Stimulated activated CD4-positive, alpha-beta T cell treated with anti-CD3 and anti-CD28 coated beads, Interleukin-12 subunit alpha, Interleukin-12 subunit beta, amount 100 ng/mL, for 4 hours (primary cell): ENCODE results near the gene PKLR.
"Not testable (repeated sequence)": the region's sequence is repeated elsewhere in the genome, so short reads cannot be mapped to it uniquely, and the experiment has no call there.

Experiments used
- DNase-seq: peaks from one replicate; pipeline ENCODE4 v3.0.0-alpha.2; 2020

PKLR gene

DNA sequence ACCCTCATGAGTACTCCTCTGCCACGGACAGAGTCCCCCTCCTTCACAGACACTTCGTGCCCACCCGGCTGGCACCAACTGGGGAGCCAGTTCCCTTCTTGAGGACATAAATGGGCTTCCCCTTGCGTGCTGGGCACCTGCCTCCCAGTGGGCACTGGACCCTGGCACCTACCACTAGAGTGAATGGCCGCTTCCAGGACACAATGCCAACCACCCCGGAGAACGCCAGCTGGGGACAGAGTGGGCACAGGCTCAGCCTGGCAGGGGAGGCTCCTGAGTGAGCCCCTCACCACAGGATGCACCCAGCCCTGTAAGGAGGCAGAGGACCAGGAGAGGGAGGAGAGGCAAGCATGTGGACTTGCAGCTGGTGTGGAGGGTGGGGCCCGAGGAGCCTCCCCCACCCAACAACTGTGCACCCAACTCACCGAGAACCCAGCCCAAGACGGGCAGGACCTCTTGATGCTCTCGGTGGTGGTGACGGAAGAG lies 47.0 kb downstream of the PKLR start:
- no peak for DNase-seq

DNA sequence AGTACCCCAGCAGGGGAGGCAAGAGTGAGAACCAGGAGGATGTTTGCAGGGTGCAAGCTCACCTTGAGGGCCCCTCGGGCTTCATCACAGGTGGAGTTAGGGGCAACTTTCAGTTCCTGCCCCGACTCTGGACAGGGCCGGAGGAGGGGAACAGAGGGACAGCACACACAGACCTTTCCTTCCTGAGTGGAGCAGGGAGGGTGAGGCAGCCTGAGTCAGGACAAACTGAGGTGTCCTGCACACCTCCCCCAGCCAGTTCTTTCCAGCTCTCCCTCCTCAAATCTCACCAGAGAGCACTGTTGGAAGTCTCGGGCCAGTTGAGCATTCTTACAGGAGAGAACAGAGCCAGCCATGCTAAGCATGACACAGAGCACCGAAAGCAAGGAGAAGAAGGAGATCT lies 47.4 kb downstream of the PKLR start:
- DNase-seq: no peak

DNA sequence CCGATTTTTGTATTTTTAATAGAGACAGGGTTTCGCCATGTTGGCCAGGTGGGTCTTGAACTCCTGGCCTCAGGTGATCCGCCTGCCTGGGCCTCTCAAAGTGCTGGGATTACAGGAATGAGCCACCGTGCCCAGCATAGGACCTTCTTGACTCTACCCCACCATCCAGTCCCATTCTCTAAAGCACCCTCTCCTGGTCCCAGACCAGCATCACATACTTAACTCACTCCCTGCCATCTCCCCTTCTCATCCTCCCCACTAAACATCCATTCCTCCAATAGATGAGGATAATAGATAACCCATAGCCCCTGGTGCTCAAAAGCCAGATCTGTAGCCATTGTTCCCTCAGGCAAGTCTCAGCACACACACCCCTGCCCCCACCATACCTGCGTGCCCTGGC lies 48.0 kb downstream of the PKLR start:
- no peak for DNase-seq

DNA sequence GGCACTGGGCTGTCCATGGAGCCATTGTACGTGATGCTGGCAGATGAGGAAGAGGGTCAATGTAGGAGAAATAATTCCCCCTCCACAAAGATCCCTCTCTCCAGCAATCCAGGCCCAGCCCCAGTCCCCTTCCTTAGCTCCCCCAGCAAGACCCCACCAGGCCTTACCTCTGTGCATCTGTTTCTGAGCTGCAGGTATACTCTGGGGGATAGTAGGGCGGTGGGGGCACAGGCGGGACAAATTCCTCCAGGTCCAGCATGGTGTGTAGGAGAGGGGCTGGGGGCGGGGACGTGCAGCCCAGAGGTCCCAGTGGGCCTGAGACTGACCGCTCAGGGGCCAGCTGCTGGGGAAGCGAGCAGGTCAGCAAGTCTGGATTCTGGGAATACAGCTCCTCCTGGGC lies 49.7 kb downstream of the PKLR start:
- no peak for DNase-seq

DNA sequence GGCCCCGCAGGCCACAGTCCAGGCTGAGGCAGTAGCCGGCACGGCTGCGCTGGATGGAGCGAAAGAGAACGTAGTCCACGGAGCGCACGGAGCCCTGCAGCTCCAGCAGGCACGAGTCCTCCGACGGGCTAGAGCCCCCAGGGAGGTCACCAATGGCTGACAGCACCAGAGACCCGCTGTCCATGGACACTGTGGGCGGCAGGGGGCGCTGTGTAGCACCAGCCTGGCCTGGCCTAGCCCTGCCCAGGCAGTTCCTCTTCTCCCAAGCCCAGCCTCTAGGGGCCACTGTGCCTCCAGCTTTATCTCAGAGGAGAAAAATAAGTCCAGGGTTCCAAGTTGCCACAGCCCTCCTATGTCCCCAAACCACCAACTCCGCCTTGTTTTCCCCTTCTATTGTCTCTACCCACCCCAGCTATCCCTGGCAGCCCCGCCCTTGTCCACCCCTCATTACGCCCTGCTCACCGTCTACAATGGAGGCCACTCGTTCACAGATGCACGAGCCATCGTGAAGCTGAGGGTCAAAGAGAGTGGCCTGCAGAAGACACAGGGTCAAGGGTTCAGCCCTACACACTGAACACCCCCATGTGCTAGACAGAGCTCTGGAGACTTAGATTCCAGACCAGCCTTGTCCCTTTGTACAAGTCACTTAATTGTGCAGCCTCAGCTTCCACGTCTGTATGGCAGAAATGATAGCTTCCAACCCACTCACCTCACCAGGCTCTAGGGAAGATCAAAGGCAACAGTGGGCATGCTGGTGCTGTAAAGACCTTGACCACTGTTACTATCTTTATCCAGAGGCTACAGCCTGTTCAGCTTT lies 50.4 kb downstream of the PKLR start:
- DNase-seq: peak; percentile 98

DNA sequence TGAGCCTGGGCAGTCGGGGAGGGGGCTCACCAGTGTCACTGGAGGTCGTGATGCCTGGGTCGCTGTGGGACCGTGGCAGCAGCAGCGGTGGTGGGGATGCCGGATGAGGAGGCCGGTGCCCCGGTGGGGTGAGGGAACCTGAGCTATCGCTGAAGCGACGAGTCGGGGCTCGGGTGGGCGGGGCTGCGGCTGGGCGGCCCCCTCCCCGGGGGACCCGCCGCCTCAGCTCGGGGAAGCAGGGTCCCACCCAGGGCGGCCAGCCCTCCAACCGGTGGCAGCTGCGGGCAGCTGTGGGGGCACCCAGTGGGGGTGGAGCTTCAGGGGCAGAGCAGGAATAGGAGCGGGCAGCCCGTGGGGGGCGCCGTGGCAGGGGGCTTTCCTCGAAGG lies 51.0 kb downstream of the PKLR start:
- no peak for DNase-seq

DNA sequence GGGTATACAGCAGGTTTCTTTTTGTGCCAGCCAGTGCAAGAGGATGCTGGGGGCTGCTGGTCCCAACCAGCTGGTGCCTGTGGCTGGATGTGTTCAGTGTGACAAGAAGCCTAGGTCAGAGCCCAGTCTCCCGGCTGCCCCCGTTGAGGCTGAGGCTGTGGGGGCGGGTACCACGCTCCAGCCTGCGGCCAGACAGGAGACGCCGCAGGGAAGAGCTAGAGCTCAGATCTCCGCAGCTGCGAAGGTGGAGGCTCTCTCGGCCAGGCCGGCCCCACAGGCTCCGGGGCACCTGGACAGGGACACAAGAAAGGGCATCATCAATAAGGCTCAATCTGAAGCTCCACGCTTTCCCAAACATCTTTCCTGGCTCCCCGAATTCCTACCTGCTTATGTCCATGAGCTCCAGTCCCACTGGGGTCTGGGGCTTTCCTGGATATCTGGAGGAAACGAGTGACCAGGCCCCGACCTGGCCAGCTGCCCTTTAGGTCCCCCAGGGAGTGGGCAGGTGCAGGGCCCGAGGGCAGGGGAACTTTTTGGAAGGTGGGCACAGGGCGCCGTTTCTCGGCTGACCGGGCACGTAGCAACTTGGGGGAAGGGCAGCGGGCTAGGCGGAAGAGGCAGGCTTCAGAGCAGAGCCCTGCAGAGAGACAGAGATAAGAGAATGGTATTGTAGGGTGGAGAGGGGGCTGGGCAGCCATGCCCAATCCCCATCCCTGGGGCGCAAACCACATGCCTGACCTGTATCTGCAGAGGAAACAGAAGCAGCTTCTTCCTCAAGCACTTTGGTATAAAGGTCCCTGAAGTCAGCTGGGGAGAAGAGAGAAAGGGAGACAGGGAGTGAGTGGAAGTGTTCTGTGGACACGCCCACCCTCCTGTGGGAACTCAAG lies 53.3 kb downstream of the PKLR start:
- no peak for DNase-seq

DNA sequence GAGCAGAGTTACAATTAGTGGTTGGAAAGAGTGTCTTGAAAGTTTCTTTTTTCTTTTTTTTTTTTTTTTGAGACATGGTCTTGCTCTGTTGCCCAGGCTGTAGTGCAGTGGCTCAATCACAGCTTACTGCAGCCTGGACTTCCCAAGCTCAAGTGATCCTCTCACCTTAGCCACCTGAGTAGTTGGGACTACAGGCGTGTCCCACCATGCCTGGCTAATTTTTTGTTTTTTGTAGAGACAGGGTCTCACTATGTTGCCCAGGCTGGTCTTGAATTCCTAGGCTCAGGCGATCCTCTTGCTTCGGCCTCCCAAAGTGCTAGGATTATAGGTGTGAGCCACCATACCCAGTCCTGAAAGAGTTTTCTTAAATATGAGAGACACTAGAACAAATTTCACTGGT lies 54.4 kb downstream of the PKLR start:
- DNase-seq: not testable (repeated sequence)

DNA sequence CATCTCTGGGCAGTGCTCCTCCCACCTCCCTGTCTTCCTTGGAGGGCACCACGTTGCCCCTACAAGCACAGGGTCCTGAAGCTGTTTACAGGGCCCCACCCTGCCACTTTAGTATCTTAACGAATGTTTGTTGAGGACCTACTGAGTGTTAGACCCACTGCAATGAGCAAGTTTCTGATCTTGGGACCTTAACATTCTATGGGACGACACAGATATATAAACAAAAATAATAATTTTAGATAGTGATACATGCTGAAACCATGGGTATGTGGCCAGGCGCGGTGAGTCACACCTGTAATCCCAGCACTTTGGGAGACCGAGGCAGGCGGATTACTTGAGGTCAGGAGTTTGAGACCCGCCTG lies 56.1 kb downstream of the PKLR start:
- no peak for DNase-seq

DNA sequence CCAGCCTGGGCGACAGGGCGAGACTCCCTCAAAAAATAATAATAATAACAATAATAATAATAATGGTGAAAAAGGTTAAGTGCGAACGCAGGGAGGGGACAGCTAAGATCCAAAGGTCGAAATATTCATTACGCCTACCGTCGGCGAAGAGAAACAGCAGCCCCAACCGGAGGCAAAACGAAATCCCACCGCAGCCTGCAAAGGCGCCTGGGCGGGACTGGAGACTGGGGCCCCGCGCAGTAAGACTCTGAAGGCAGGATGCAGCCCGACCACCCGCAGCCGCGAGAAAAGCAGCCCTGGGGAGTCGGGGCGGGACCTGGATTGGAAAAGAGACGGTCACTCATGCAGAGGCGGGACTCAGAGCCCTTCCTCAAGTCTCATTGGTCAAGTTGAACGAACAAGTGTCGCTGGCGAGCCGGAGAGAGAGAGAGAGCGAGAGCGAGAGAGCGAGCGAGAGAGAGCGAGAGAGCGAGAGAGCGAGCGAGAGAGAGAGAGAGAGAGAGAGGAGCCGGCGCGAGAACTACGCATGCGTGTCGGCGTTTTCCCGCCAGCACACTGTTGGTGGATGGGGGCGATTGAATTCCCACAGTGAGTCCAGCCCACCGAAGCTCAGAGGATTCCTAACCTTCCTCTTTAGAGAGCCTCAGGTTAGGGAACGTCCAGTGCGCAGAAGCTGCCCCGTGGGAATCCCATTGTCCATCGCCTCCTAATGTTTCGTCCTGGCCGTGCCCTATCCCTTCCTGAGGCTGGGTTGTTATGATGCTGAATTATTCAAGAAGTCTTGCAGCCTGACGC lies 56.7 kb downstream of the PKLR start:
- peak; percentile 82 for DNase-seq

DNA sequence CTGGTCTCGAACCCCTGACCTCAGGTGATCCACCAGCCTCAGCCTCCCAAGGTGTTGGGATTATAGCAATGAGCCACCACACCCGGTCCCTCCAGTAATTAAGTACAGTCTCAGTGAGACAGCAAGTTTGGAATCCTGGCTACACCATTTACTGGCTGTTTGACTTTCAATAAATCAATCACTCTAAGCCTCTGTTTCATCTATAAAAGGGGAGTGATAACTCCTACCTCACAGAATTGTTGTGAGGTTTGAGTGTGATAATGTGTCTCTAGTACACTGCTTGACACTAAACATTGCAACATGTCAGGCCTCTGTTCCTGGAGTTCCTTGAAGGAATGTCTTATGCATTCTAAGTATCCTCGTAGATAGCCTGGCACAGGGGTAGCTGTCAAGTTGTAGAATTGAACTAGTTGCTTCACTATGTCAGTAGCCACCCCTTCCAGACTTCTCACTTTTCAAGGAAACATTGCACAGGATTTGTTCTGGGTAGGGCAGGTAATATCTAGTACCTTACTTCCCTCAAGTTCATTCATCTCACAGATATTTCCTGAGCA lies 58.4 kb downstream of the PKLR start:
- DNase-seq: no peak

DNA sequence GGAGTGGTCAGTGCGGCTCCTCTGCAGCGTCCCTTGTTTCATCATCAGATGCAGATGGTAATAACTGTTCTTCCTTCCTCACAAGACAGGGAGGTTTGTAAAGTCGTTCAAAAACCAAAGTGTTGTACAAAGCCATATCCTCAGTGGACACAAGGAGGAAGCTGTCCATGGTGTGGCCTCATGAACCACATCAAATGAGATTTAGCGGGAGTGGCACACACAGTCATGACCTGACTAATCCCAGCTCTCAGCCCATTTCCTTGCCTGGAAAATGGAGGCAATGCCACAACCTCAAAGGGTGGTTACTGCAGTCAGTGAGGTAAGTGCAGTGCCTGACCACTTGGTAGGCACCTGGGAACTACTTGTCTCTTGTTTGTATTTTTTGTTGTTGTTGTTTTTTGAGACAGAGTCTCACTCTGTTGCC lies 59.4 kb downstream of the PKLR start:
- DNase-seq: no peak

DNA sequence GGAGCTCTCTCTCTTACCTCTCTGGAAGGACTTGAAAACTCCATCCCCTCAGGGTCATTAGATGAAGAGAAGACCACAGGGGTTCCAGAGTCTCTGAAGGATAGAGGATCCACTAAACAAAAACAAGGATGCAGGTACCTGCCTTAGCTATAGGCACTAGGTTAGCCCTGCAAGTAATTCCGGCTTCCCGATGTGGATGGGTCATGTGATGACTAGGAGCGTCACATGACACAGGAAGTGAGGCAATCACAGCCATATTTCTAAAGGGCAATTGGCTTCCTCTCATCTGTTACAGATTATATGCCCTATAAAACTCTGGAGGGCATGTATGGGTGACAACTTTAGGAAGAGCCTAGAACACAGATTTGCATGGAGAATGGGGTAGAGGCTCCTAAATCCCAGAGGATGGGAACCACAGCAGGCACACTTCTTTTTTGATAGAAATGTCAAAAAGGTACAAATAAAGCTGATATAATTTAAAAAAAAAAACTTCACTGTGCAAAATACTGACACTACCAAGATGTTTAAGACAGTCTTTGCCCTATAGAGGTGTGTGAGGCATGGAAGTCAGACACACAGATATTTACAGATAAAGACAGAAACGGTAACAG lies 60.1 kb downstream of the PKLR start:
- DNase-seq: no peak
